OCI-LY7 (cell line): ENCODE measurements around the gene ZNF280A.

Experiments used
- EZH2phosphoT487 ChIP-seq: fragments of 200-600 bp; sonication (generic); IDR thresholded peaks from 2 replicates; pipeline ENCODE4 v1.6.1; 2018; ENCODE audit warnings: low read depth, borderline replicate concordance, mild to moderate bottlenecking, mixed run types, antibody characterized with exemption, low read length, moderate library complexity, mixed read lengths
- TF ChIP-seq, protein P1 (sequence below): fragments of 200-600 bp; sonication (generic); conservative IDR thresholded peaks from 2 replicates; pipeline ENCODE4 v1.5.1; 2014; ENCODE audit warnings: mild to moderate bottlenecking, antibody characterized with exemption, low read length, moderate library complexity, mixed read lengths

GRCh38 chr22:22464541-22465054, 55.5 kb downstream of the ZNF280A start:
- TF ChIP-seq, protein P1, sequence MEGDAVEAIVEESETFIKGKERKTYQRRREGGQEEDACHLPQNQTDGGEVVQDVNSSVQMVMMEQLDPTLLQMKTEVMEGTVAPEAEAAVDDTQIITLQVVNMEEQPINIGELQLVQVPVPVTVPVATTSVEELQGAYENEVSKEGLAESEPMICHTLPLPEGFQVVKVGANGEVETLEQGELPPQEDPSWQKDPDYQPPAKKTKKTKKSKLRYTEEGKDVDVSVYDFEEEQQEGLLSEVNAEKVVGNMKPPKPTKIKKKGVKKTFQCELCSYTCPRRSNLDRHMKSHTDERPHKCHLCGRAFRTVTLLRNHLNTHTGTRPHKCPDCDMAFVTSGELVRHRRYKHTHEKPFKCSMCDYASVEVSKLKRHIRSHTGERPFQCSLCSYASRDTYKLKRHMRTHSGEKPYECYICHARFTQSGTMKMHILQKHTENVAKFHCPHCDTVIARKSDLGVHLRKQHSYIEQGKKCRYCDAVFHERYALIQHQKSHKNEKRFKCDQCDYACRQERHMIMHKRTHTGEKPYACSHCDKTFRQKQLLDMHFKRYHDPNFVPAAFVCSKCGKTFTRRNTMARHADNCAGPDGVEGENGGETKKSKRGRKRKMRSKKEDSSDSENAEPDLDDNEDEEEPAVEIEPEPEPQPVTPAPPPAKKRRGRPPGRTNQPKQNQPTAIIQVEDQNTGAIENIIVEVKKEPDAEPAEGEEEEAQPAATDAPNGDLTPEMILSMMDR, result no peak
- no peak for TF ChIP-seq EZH2phosphoT487
